ENCODE results near the gene SIL1.
"Not testable (repeated sequence)": the region's sequence is repeated elsewhere in the genome, so short reads cannot be mapped to it uniquely, and the experiment has no call there.

Gene SIL1

DNA sequence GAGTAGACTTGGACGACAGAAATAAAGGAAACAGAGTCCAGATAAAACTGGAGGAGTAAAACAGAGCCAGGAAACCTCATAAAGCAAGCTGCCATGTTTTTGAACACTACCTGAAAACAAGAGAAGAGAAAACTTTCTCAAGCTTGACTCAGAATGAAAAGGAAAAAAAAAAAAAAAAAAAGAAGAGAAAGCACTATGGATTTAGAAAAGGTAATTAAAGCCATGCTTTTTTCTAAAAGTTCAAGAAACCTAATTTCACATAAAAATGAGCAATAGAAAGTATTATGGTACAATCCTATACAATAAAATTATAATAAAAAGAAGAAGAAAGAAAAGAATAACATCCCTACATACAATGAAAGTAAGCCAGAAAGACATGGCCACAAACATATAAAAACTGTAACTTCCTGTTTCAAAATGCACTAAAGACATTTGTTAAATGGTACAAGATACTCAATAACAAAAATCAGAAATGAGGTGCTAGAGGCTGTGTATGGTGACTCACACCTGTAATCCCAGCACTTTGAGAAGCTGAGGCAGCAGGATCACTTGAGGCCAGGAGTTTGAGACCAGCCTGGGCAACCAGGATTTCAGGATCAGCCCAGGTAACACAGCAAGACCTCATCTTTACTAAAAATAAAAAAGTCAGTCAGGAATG, 129.5 kb downstream of the SIL1 start:
- DNase-seq (ENCODE audit: low read depth in 2 of 2), result no peak

DNA sequence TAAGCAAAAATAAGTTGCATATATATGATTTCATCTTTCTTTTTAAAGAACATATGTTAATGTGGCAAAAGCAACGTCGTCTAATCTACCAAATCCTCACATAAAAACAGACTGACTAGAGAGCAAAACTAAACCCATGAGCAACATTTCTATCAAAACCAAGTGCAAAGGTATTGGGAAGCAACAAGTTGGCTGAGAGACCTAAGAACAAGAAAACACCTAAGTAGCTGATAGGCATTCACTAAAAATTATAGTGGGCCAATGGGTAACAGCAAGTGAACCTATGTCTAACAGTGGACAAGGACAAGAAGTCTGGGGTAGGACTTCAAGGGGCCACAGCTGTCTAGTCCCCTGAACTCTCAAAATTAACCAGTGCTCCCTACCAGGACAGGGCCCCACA, 130.1 kb downstream of the SIL1 start:
- DNase-seq (ENCODE audit: low read depth in 2 of 2), result no peak

DNA sequence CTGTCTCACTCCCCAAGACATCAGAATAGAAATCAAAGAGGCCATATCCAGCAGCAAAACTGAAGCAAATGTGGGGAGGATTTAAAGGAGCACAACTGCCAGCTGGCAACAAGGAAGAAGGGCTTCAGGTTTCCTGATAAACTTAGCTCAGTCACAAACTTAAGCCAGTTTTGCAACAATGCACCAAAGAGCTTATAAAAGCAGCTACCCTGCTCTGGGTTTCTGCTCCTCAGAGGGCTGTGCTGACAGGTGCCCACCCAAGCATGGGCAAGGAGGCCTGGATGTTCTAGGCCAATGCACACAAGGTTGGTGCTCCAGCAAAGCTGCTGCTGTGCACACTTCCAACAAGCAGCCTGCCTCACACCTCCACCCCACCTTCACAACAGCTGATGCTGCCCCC, 132.9 kb downstream of the SIL1 start:
- DNase-seq (ENCODE audit: low read depth in 2 of 2), result no peak

DNA sequence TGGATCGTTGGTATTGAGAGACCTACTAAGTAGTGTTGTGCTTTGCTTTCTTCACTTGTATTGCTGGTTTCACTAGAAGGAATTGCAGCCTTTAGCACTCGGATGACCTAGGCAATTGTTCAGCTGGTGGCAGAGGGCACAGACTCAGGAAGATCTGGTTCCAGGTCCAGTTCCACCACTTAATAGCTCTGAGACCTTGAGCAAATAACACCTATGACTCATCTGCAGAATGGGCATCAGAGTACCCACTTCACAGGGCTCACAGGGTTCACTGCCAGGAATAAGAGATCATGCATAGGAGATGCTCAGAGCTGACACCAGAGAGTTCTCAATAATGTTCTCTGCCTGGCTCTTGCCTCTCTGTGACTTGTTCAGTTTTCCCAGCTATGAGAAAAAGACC, 133.6 kb downstream of the SIL1 start:
- no peak for DNase-seq (ENCODE audit: low read depth in 2 of 2)

DNA sequence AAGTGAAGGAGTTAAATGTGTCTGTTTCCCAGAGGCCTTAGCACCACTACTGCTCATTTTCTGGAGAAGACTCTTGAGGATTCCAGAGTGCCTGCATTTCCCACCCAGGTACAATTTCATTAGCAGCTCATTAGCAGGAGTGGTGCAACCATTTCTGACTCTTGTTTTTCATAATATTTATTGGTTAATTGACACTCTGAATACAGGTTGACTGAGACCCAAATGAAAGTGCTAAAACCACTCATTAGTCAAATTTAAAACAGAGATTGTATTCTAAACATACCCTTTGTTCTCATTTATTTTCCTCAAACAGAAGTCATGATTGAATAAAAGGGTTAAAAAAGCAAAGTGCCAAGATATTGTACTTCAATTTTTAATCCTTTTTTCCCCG, 134.5 kb downstream of the SIL1 start:
- no peak for DNase-seq (ENCODE audit: low read depth in 2 of 2)

DNA sequence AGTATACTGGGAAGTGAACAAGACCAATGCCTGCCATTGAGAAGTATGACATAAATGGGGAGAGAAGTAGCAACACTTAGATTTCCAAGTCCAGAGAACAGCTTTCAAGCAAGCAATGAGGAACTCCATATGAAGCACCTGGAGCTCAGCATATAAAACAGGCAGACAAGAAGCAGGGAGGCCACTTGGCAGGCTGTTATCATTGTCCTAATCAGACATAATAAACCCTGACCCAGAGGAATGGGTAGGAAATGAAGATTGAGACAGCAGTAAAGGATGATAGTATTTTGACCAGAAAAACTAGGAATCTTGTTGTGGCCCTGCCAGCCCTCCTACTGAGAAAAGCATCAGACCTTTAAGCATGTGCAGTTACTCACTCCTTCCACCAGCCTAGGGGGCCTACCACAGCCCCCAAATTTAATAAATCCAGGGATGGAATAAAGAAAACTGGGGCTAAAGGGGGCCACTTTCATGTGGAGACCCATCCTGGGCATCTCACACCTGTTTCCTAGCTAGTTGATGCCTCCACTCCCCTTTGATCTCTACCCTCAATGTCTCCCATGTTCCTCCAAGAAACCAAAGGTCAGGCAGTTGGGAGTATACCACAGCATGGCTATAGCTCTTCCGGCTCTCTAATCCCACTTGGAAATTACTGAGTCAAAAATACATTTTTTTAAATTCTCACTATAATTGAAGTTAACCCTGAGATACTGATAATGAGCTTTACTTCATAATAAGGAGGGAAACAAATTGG, 135.1 kb downstream of the SIL1 start:
- no peak for DNase-seq (ENCODE audit: low read depth in 2 of 2)

DNA sequence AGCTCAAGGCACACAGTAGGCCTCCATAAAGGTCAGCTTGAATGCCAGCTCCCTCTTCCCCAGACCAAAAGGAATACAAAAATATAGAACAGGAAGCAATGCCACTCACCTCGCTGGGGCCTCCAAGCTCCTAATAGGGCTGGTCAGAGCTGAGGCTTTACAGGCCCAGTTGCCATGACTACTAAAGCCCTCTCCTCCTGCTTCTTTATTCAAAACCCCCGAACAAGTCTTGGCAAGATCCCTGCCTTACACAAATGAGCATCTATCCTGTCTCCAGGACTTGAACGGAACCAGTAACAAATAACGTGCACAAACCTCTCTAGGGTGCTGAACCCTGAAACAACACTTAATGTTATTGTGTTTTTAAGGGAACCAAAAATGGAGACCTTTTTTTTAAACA, 136.3 kb downstream of the SIL1 start:
- no peak for DNase-seq (ENCODE audit: low read depth in 2 of 2)

DNA sequence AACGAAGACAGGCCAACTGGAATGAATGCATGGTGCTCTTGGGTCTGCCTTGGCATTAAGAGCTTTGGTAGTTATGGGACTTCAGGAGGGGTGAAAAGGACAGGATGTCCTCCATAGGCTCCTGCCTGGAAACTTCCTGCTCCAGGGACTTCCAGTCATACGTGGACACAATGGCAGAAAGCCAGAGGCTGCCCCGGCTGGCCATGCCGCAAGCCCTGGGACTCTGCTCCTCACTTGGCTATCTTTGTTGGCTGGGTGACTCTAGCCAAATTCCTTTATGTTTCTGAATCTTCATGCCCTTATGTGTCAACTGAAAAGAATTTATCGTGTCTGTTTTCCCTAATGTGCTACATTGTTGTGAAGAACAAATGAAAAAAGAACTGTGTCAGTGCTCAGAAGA, 136.9 kb downstream of the SIL1 start:
- no peak for DNase-seq (ENCODE audit: low read depth in 2 of 2)

DNA sequence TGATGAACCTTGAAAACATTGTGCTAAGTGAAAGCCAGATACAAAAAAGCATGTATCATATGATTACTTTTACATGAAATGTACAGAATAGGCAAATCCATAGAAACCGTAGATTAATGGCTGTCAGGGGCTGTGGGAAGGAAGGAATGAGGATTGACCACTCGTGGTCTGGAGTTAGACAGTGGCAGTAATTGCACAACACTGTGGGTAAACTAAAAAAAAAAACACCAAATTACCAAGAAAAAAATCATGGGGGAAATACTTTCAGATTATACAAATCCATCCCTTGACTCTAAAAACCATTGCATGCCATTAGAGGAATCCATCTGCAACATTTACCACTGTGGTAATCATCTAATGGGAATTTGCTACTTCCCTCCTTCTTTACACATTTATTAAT, 140.0 kb downstream of the SIL1 start:
- no peak for DNase-seq (ENCODE audit: low read depth in 2 of 2)

DNA sequence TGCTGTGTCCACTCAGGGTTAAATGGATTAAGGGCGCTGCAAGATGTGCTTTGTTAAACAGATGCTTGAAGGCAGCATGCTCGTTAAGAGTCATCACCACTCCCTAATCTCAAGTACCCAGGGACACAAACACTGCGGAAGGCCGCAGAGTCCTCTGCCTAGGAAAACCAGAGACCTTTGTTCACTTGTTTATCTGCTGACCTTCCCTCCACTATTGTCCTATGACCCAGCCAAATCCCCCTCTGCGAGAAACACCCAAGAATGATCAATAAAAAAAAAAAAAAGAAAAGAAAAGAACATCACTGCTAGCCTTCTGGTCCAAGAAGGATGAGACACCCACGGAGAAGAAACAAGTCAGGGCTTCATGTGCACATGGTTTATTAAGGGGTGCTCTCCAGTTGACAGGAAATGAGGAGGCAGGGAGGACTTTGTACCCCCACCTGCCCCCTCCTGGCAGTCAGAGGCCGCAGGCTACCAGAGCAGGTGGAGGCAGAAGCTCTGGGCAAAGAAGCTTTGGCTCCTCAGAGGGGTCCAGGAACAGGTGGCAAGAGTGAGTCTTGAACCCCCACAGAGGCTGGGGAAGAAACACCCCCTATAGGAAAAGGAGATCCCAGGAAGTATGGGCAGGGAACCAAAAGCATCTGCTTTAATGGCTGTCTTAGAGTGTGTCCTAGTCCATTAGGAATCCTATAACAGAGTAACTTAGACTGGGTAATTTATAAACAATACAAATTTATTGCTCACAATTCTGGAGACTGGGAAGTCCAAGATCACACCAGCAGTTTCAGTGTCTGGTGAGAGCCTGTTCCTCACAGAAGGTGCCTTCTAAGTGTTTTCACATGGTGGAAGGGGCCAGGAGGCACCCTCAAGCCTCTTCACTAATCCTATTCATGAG, 140.9 kb downstream of the SIL1 start:
- DNase-seq (ENCODE audit: low read depth in 2 of 2), result not testable (repeated sequence)

DNA sequence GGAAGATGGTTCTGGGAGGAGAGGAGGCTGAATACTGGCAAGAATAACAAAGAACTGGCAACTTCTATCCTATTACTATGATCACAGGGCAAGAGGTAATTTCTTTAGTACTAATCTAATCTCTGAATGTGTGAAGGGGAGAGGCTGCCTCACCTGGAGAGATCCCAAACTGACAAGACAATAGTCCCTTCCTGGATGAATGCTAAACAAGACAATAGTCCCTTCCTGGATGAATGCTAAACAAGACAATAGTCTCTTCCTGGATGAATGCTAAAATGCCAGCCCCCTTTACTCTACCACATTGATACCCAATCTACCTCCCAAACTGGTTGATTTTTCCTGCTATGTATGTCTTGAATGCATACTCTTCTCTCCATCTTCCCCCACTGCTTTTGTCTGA, 145.2 kb downstream of the SIL1 start:
- no peak for DNase-seq (ENCODE audit: low read depth in 2 of 2)

DNA sequence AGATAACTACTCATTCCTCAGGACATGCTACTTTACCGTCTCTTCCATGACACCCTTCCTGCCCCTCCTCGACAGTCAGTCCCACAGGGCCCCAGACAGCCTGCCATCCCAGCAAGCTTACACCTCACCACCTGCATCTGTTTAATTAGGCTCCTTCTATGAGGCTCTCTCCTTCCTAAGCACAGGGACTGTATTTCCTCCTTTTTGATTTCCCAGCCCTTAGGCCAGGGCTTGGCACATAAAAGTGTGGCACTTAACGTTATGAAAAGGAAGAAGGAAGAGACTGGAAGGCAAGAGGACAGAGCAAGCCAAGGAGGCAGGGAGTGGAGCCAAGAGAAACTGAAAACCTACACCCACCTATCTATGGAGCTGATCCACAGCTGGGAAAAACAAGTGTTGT, 146.8 kb downstream of the SIL1 start:
- no peak for DNase-seq (ENCODE audit: low read depth in 2 of 2)

DNA sequence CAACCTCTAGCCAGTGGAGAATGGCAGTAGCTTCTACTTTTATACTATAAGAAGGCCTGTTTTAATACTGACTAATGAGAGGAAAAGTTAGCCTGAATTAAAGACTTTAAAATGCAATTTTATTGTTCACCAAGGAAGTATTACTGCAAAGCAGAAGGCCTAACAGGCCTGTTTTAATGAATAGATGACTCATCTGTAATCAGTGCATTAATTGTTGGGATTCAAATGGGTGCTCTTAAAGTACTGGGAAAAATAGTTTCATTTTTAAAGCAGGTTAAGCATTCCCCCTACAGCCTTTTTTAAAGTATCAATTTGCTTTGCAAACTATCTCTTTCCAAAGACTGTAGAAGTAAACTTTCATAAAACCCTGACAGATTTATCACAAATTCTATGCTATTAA, 147.7 kb downstream of the SIL1 start:
- DNase-seq (ENCODE audit: low read depth in 2 of 2), result no peak

DNA sequence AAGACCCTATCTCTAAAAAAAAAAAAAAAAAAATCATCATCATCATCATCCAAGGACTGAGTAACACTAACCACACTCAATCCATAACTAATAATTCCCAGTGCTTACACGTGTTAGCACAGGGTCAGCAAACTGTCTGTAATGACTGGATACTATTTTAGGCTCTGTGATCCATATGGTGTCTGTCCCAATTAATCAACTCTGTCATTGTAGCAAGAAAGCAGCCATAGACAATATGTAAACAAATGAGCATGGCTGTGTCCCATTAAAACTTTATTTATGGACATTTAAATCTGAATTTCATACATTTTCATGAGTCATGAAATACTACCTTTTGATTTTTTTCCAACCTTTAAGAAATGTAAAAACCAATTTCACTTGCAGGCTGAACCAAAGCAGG, 148.4 kb downstream of the SIL1 start:
- DNase-seq (ENCODE audit: low read depth in 2 of 2), result no peak

DNA sequence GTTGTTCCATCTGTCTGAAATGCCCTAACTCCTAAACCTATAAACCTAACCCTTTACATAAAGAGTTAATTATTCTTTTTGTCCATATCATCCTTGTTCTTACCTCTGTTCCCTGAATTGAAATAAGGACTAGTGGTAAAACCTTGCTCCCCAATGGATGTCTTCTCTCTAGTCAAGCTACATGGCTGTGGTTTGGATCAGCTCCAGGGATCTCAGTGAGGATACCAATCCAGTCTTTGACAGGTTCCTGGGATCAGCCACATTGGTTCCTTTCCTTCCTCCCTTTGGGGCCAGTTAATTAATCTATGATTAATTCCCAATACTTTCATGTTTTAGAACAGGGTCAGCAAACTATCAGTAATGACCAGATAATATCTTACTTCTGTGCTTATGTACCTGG, 151.6 kb downstream of the SIL1 start:
- DNase-seq (ENCODE audit: low read depth in 2 of 2), result no peak

DNA sequence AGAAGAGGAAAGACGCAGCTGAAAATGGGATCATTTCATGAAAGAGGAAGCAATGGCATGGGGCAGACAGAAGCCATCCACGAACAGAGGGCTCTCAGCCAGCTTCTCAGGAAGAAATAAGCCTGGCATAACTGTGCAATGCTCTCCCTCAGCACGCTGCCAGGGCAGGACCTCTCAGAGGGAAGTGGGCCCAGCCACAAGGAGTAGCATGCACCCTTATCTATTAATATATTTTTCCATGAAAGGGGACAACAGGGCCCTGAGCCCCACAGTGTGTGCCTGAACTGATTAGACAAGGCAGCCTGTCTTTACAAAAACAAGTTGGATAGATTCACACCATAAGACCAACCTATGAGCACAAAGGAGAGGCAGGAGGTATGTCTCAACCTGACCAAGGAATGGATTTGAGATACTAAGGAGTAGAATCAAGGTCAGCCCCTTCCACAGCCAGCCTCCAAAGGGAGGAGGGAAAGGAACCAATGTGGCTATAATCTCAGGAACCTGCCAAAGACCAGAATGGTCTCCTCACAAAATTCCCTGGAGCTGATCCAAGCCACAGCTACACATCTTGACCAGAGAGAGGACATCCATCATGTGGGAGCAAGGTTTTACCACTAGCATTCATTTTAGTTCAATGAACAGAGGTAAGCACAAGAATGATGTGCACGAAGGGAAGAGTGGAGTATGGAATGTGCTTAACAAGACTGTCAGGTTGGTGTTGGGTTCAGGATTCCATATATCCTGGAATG, 154.8 kb downstream of the SIL1 start:
- no peak for DNase-seq (ENCODE audit: low read depth in 2 of 2)

DNA sequence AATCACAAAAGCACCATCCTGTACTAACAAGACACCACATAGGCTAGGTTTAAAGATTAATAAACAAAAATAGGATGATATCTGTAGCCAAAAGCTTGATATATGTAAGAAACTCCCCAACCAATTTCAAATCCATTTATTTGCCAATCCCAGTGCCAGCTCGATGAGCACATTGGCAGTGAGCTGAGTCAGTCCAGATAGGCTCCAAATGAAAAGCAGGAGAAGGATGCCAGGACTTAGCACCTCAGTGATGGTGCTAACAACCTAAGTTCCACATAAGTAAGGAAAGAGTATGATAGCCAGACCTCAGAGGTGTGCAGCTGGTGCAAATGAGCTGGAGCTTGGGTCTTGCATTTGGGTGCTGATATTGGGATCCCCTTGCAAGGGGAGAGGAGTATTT, 158.1 kb downstream of the SIL1 start:
- no peak for DNase-seq (ENCODE audit: low read depth in 2 of 2)

DNA sequence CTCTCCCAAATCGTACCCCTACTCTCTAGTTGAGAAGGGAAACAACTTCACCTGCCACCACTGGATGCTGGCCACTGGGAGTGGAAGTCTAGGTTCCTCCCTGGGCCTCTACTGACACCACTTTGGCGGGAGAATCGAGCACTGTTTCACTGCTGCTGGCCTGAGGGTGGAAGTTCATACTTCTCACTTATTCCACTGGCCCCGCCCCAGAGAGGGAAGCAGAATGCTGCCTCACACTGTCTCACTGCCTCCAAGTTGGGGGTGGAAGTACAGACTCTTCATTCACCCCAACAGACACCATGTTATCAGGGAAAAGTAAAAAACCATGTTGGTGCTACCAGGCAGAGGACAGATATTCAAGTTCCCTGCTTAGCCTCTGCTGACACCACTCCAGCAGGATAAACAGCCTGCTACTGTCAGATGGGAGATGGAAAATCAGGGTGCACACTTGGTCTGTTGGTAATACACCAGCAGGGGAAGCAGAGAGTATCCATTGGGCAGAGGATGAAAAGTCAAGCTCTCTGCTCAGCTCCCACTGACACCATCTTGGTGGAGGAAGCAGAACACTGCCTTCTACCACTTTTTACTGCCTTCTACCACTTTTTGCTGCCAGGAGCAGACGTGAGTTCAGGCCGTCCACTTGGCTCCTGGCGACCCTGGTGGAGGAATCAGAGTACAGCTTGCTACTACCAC, 159.4 kb downstream of the SIL1 start:
- DNase-seq (ENCODE audit: low read depth in 2 of 2), result no peak

DNA sequence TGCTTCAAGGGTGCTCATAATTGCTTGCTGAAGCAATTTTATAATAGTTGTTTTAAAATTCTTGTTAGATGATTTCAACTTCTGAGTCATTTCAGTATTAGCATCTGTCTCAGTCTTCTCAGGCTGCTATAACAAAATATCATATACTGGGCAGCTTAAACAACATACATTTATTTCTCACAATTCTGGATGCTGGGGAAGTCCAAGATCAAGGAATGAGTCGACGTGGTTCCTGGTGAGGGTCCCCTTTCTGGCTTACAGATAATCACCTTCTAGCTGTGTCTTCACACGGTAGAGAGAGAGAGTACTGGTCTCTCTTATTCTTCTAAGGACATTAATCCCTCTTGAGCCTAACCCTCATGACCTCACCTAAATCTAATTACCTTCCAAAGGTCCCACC, 160.4 kb downstream of the SIL1 start:
- no peak for DNase-seq (ENCODE audit: low read depth in 2 of 2)

DNA sequence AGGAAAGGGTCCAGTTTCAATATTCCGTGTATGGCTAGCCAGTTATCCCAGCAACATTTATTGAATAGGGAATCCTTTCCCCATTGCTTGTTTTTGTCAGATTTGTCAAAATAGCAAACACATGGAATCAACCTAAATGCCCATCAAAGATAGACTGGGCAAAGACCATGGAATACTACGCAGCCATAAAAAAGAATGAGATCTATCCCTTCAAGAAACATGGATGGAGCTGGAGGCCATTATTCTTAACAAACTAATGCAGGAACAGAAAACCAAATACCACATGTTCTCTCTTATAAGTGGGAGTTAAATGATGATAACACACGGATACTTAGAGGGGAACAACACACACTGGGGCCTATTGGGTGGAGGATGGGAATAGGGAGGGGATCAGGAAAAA, 161.8 kb downstream of the SIL1 start:
- not testable (repeated sequence) for DNase-seq (ENCODE audit: low read depth in 2 of 2)

DNA sequence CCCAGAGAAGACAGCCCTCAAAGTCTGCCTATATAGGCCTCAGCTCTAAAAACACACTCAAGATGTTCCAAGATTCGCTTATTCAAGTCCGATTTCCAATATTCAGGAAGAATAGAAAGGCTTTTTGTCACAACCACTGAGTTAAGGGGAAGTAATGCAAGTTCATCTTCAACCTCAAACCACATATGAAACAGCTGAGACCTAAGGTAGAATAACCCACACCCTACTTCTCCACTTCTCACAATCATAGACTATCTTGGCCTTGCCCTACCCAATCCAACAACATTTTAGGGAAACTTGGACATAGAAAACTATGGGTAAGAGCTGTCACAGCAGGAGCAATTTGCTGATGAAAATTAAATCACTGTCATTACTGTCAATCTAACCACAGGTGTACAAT, 171.0 kb downstream of the SIL1 start:
- no peak for DNase-seq (ENCODE audit: low read depth in 2 of 2)

All from stimulated activated CD8-positive, alpha-beta memory T cell treated with anti-CD3 and anti-CD28 coated beads, Interleukin-15, amount 100 ng/mL, for 48 hours (primary cell).